HG03139 (cell line): ENCODE measurements around the gene SYTL2.
A peak's percentile ranks its signal among the peaks of the same experiment; 100 is the strongest.
"Not testable (repeated sequence)": the region's sequence is repeated elsewhere in the genome, so short reads cannot be mapped to it uniquely, and the experiment has no call there.

Experiments used
- ATAC-seq: cut with Tn5 transposase; IDR thresholded peaks from one replicate; pipeline ENCODE4 v1.9.1; 2021; ENCODE audit not compliant: unreplicated experiment

Gene SYTL2, protein sequence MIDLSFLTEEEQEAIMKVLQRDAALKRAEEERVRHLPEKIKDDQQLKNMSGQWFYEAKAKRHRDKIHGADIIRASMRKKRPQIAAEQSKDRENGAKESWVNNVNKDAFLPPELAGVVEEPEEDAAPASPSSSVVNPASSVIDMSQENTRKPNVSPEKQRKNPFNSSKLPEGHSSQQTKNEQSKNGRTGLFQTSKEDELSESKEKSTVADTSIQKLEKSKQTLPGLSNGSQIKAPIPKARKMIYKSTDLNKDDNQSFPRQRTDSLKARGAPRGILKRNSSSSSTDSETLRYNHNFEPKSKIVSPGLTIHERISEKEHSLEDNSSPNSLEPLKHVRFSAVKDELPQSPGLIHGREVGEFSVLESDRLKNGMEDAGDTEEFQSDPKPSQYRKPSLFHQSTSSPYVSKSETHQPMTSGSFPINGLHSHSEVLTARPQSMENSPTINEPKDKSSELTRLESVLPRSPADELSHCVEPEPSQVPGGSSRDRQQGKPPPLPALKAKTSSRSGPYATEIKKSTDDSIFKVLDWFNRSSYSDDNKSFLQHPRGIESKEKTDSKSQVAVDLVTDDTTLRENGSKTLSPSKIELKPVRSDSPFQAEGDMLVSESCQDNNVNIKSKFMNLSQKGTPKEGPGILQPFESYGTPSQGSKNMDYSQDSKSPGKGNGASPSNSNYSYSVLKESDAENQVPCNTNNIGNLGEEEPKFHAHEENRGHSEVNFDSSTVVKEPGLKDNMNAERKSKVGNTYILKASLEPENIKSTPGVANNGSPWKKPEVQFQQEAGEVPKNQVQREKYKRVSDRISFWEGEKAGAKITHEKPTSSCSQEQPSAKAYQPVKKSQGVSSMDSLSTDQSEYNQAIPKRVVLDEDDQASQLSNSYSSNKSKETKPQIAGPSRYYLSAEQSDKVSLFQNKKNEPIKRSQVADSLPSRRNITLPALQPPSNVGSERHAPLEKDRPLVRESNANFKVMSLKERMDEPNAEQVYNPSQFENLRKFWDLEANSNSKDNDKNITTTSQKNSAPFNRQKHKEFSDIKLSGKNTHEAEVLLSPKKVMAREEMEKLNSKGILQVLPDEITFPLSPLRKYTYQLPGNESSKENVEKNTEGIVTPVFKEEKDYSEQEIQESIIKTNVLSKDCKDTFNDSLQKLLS (N-terminal part only)

DNA sequence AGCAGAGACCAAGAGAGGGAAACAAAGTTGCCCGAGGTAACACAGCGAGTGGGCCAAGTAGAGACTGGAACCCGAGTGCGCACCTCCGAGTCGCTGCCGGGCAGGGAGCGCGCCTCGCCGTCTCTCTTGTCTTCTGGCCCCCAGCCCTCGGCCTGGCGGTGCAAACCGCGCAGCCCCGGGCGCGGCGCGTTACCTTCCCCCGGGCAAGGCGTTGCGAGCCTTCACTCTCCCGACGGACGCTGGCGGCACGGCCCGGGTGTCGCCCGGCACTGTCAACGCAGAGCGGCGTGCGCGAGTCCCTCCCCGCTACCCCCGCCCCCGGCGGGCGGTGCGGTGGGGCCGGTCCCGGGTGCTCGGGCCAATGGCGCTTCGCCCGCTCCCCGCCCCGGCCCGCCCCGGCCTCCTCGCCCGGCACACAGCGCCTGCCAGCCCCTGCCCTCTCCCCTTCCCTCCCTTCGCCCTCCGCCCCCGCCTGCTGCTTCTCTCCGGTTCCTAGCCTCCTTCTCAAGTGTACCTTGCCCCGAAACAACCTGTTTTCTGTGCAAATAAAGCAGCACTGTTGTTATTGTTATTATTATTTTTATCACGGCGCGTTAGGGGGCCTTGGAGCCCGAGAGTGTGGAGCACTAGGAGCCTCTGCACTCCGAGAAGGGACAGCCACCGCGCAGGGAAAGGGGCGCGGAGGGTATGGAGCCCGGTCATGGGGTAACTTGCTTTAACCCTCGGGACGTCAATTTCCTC is at the start of gene SYTL2:
Gene SYTL2, minus strand, starts transcription at position 271 of the 741 bp plus-strand sequence. CDS start 53,416 bp downstream, outside the sequence.
- ATAC-seq = peak; percentile 76

DNA sequence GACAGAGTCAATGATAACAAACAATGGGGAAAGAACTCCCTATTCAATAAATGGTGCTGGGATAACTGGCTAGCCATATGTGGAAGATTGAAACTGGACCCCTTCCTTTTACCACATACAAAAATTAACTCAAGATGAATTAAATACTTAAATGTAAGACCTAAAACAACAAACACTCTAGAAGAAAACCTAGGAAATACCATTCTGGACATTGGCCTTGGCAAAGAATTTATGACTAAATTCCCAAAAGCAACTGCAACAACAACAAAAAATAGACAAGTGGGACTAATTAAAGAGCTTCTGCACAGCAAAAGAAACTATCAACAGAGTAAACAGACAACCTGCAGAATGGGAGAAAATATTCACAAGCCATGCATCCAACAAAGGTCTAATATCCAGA is 48.6 kb upstream of the SYTL2 start:
- ATAC-seq = not testable (repeated sequence)

DNA sequence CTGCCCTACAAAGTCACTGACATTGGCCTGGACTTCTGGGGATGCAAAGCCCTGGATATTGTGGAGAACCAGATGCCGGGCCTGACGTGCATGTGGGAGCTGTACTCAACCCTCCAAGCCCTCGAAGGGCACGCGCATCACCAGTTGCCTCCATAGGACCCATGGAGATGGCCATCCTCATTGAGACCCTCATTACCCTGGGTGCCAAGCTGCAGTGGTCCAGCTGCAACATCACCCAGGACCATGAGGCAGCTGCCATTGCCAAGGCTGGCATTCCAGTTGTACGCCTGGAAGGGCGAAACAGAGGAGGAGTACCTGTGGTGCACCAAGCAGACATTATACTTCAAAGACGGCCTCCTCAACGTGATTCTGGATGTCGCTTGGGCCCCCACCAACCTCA is 46.2 kb upstream of the SYTL2 start:
- no peak for ATAC-seq

DNA sequence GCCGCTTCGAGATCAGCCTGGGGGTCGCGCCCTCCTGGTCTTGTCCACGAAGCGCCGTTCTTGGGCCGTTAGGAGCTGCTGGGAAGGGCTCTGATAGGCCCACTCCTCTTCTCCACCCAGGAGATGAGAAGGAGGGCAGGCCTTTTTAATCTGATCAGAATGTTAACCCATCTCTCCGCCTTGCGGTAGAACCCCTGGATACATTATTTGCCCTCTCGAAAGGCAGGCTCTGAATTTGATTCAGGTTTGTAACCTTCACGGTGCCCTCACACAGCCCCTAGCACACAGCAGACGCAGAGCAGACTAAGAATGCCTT is 44.4 kb upstream of the SYTL2 start, which contains the start of gene CCDC83:
Gene CCDC83, plus strand, starts transcription at position 43 of the 316 bp plus-strand sequence. CDS start 9,741 bp downstream, outside the sequence.
- ATAC-seq = no peak

DNA sequence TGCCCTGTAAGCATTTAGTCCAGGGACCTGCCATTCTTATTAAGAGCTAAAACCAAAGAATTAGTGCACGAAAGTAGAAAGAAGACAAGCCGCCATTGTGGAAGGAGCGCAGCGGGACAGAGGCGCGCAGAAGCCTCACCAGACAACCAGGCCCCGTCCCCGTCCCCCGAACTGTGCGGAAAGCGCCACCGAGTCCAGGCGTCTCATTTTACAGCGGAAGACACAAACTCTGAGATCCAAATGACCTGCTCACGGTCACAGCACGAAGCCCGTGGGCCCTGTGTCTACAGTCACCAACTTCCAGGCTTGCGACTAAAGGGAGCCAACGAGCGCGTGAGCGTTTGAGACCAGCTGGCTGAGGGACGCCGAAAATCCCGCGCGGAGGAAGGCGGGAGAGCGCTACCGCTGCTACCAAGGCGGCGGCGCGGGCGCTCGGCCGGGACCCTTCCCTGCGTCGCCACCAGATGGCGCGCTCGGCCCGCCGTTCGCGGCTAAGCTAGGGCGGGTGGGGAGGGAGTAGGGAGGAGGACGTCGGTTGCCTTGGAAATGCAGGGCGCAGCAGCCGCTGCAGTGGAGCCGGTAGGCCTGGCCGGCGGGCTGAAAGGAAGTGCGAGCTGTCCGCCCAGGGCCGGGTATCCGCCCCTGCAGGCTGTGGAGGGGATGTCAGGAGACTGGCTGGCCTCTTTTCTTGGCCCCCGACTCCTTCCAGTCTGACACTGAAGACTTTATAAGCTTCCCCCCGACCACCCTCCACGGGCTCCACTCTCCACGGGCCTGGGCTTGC is 43.8 kb upstream of the SYTL2 start:
- peak; percentile 100 for ATAC-seq

DNA sequence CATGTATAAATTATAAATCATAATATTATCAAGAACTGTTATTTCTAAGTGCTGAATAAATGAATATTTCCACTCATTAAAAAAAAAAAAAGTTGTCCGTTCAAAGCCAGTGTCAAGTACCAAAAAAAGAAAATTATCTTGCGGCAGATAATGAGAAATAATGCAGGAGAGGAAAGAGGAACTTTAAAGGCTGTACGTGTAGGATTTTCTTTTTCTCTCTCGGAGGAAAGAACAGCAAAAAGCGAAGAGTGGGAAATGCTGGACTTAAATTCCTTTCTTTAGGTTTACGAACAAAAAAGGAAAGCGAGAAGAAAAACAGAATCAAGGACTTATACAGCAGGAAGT is 43.2 kb upstream of the SYTL2 start:
- no peak for ATAC-seq

DNA sequence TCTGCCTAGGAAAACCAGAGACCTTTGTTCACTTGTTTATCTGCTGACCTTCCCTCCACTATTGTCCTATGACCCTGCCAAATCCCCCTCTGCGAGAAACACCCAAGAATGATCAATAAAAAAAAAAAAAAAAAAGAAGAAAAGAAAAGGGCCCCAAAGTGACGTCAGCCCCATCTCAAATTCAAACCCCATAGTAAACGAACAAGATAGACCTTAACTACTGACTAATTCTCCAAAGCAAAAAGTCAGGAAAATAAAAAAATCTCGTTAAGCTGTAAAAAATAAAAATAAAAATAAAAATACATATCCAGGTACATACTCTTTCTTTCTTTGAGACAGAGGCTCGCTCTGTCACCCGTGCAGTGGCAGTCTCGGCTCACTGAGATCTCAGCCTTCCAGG is 42.6 kb upstream of the SYTL2 start:
- ATAC-seq = not testable (repeated sequence)

DNA sequence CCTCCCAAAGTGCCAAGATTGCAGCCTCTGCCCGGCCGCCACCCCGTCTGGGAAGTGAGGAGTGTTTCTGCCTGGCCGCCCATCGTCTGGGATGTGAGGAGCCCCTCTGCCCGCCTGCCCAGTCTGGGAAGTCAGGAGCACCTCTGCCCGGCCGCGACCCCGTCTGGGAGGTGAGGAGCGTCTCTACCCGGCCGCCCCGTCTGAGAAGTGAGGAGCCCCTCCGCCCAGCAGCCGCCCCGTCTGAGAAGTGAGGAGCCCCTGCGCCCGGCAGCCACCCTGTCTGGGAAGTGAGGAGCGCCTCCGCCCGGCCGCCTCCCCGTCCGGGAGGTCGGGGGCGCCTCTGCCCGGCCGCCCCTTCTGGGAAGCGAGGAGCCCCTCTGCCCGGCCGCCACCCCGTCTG is 41.8 kb upstream of the SYTL2 start:
- ATAC-seq = not testable (repeated sequence)

DNA sequence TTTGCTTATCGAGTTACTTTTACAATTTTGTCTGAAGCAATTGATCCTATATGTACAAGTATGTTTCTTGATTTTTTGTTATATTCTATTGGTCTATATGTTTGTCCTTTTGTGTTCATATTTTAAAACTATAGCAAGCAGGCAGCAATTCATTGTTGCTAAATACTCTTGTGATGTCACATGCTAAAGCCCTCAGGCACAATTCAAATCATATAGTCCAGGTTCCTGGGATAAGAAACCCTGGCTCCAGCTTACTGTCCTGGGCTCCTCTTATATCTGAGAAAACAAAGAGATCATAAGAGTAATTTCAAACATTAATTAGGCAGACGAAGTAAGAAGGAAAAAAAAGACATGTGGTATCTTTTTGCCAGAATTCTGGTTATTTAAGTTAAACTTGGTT is 37.6 kb upstream of the SYTL2 start:
- no peak for ATAC-seq

DNA sequence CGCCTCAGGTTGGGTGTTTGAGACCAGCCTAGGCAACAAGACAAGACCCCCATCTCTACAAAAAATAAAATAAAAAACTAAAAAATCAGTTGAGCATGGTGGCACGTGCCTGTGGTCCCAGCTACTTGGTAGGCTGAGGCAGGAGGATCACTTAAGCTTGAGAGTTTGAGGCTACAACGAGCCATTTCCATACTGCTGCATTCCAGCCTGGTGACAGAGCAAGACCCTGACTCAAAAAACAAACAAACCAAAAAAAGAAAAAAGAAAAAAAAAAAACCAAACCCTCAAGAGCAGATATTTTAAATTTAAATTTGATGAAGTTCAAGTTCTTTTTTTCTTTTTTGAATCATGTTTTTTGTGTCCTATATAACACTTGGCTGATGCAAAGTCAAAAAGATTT is 37.1 kb upstream of the SYTL2 start:
- ATAC-seq = no peak

DNA sequence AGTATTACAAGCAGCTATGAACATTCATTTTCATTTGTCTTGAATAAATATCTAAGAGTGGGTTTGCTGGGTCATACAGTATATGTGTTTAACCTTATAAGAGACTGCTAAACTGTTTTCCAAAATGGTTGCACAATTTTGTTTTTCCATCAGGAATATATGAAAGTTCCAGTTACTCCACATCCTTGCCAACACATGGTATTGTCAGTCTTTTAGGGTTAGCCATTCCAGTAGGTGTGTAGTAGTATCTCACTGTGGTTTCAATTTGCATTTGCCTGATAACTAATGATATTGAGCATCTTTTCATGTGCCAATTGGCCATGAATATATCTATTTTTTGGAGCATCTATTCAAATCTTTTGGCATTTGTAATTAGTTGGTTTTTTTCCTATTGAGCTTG is 36.5 kb upstream of the SYTL2 start:
- no peak for ATAC-seq

DNA sequence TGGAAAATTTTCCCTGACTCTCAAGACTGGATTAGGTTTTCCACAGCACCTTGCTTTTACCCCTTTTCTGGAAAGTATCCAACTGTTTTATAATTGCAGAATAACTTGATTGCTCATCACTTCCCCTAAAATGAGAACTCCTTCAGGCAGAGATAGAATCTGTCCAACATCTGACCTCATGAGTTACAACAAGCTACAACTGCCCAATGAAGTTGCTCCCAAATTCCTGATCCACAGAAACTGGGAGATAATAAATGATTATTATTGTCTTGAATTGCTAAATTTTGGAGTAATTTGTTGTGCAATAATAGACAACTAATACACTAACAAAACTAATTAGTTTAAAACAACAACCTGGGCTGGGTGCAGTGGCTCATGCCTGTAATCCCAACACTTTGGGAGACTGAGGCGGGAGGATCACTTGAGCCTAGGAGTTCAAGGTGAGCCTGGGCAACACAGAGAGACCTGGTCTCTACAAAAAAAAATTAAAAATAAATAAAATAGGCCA is 34.2 kb upstream of the SYTL2 start:
- no peak for ATAC-seq

DNA sequence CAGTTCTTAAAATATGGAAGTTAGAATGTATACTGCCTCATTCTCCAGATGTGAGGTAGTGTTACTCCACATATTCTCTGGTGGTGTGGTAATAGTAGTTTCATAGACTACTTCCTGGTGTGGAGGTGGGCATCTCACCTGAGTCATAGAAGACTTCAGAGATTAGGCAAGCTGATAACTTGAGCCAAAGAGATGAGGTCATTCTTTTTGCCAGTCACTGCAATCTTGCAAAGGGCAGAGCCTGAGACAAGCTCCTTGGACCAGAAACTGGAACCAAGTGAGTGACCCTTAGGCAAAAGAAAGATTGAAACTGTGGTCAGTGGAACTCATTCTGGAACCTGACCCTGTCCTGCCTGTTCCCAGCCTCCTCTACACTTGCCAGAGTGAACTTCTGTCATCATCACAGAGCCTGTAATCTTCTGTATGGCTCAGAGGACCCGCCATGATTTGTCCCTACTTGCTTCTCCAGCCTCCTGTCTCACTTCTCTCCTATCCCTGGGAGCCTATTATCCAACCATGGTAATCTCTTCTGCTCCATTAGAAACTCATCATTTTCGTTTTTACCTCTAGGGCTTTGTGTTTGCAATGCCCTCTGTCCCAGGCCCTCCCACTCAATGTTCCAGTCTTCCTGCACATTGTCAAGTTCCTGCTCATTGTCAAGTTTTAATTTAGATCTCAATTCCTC is 33.6 kb upstream of the SYTL2 start:
- ATAC-seq = no peak

DNA sequence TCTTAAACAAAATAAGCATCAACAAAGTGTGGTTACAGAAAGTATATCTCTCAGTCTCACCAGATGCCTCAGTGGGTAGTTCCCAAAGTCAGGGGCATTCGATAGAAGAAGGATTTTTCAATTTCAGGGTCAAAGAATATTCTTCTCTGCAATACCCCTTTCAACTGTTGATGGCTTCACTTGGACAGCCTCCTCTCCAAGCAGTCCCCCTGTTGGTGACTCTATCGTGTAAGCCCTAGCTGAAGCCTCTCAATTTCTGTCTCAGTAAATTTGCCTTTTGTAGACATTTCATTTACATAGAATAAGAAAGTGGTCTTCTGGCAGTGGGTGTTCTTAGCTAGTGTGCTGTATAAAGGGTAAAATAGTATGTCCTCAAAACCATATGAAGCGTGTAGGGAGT is 33.0 kb upstream of the SYTL2 start:
- no peak for ATAC-seq

DNA sequence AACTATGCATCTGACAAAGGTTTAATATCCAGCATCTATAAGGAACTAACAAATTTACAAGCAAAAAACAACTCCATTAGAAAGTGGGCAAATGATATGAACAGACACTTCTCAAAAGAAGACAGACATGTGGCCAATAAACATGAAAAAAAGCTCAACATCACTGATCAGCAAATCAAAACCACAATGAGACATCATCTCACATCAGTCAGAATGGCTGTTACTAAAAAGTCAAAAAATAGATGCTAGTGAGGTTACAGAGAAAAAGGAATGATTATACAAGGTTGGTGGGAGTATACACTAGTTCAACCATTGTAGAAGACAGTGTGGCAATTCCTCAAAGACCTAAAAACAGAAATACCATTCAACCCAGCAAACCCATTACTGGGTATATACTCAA is 30.0 kb upstream of the SYTL2 start:
- ATAC-seq = not testable (repeated sequence)

DNA sequence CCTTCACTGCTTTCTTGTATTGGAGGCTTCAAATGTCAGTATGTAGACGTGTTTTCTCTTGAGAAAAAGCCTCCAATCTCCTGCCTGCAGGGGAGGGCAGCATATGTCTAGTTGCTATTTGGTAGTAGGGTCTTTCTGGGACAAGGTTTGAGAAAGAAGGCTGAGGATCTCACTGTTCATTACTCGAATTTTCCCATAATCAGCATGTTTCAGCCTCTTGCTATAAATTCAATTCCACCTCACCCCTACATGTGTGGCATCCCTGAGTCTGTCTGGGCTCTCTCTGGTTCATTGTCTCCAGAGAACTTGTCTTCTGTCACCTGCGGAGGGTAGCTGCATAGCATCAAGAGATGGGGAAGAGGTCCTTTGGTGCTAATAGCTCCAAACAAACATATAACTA is 24.8 kb upstream of the SYTL2 start:
- ATAC-seq = no peak

DNA sequence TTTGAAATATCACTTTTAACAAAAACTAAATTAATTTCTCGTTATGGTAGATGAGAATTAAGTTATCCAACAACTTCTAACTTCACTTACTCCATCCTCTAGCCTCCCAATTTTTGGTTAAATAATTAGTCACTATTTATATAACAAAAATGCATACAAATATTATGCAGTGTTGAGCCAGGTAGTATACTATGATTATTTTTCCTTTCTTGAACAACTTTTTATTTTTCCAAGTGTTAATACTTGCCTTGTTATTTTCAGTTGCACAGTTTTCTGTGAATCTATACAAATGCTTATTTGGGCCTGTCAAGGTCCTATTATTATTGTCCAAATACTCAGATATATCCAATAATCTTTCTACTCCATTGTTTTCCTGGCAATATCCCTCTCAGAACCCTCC is 24.3 kb upstream of the SYTL2 start:
- no peak for ATAC-seq

DNA sequence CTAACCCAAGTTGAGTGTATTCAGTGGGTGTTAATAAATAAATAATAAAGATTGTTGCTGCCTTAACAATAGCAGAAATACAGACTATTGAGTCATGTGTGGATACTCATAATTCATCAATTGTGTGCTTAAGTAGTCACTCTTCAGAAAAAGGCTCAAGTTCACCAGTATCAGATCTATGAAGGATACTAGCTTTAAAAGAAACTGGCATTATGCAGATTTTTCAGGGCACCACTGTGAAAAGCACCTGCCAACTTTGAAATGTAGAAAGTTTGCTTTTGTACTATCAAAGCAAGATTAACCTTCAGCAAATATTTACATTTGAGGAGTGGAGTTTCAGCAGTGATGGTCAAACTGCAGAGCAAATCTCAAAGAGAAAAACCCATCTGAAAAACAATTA is 20.1 kb upstream of the SYTL2 start:
- no peak for ATAC-seq

DNA sequence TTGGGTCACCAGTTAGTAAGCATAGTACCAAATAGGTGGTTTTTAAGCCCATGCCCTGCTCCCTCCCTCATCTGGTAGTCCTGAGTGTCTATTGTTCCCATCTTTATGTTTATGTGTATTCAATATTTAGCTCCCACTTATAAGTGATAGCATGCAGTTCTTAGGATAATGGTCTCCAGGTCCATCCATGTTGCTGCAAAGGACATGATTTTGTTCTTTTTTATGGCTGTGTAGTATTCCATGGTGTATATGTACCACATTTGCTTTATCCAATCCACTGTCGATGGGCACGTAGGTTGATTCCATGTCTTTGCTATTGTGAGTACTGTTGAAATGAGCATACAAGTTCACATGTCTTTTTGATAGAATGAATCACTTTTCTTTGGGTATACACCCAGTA is 18.2 kb upstream of the SYTL2 start:
- no peak for ATAC-seq

DNA sequence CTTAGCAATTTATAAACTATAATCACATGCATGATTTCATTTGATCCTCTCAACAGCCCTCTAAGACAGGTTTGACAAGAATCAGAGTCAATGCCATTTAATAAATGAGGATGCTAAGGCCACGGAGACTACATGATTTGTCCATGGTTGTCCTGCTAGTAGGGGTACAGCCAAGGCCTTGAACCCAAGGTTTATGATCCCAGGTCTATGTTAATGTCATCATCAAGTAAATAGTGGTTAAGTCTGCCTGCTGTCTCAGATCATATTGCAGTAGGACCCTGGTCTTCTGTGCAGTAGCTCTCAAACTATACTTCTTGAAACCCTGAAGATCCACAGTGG is 17.7 kb upstream of the SYTL2 start:
- no peak for ATAC-seq
